ENCODE measurements around the gene TNNI3. TPM values are rescaled to one million over a fixed set of nuclear protein-coding genes. Genes with fewer than 3 reads are reported as not detected.
"Not testable (repeated sequence)": the region's sequence is repeated elsewhere in the genome, so short reads cannot be mapped to it uniquely, and the experiment has no call there.

Gene TNNI3
- total RNA-seq, 1 donor from 2014 or later: 4.3 TPM

DNA sequence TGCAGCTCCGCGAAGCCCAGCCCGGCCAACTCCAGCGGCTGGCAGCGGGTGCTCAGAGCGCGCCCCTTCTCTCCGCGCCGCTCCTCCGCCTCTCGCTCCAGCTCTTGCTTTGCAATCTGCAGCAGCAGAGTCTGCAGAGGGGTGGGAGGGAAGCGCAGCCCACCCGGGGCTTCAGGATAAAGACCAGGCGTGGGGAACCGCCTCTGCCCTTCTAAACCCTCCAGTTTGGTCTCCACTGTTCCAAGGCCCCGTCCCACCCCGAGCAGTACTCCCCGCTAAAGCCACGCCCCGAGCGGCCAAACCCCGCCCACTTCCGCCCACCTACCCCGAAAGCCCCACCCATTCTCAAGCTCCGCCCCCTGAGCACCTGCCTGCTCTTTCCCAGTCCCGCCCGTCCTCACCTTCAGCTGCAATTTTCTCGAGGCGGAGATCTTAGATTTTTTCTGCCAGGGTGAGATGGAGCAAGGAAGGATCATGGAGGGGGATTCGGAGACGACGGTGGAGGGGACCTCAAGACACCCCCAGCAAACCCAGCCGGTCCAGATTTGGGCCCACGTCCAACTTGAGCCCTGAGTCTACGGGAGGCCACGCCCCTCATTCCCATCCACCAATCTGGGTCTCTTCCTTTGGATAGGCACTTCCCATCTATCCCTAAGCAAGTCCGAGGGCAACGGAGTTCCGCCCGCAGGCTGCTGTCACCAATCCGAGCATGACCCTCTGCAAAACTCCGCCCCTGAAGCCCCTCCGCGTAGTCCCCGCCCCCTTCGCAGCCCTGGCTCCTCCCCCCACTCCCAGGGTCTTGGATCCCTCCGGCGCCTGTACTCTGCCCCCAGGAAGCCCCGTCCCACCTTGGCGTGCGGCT is 1.1 kb downstream of the TNNI3 start:
- H3K36me3 Mint-ChIP-seq: no peaks in the 10 kb centered on the region
- no peaks in the 10 kb centered on the region for H3K9me3 Mint-ChIP-seq
- H3K27me3 Mint-ChIP-seq: peaks cover 52% of the 10 kb centered on the region
- DNase-seq (ENCODE audit: extremely low spot score, unreplicated experiment): no peak
- peak overlapping the region; percentile 82 for H3K4me3 Mint-ChIP-seq
- no peak overlapping the region for H3K27ac Mint-ChIP-seq
- H3K4me1 Mint-ChIP-seq (ENCODE audit: unreplicated experiment): peaks cover 5% of the 10 kb centered on the region
- TF ChIP-seq, protein P1, sequence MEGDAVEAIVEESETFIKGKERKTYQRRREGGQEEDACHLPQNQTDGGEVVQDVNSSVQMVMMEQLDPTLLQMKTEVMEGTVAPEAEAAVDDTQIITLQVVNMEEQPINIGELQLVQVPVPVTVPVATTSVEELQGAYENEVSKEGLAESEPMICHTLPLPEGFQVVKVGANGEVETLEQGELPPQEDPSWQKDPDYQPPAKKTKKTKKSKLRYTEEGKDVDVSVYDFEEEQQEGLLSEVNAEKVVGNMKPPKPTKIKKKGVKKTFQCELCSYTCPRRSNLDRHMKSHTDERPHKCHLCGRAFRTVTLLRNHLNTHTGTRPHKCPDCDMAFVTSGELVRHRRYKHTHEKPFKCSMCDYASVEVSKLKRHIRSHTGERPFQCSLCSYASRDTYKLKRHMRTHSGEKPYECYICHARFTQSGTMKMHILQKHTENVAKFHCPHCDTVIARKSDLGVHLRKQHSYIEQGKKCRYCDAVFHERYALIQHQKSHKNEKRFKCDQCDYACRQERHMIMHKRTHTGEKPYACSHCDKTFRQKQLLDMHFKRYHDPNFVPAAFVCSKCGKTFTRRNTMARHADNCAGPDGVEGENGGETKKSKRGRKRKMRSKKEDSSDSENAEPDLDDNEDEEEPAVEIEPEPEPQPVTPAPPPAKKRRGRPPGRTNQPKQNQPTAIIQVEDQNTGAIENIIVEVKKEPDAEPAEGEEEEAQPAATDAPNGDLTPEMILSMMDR (conservative IDR thresholded peaks at IDR 0.05): no peak

DNA sequence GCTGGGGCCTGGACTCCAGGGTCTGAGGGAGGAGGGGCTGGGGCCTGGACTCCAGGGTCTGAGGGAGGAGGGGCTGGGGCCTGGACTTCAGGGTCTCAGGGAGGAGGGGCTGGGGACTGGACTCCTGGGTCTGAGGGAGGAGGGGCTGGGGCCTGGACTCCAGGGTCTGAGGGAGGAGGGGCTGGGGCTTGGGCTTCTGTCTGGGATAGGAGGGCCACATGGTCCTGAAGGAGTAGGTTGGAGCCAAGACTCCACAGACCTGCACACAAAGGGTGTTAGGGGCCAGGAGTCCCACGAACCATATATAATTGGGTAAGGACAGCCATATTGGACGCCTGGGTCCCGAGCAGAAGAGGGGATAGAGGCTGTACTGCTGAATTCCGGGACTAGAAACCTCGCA is 1.7 kb downstream of the TNNI3 start:
- H3K9me3 Mint-ChIP-seq; H3K4me1 Mint-ChIP-seq (ENCODE audit: unreplicated experiment); DNase-seq (ENCODE audit: extremely low spot score, unreplicated experiment); H3K27ac Mint-ChIP-seq; H3K36me3 Mint-ChIP-seq: not testable (repeated sequence)
- H3K27me3 Mint-ChIP-seq: peaks cover 56% of the 10 kb centered on the region
- peak overlapping the region; percentile 82 for H3K4me3 Mint-ChIP-seq

DNA sequence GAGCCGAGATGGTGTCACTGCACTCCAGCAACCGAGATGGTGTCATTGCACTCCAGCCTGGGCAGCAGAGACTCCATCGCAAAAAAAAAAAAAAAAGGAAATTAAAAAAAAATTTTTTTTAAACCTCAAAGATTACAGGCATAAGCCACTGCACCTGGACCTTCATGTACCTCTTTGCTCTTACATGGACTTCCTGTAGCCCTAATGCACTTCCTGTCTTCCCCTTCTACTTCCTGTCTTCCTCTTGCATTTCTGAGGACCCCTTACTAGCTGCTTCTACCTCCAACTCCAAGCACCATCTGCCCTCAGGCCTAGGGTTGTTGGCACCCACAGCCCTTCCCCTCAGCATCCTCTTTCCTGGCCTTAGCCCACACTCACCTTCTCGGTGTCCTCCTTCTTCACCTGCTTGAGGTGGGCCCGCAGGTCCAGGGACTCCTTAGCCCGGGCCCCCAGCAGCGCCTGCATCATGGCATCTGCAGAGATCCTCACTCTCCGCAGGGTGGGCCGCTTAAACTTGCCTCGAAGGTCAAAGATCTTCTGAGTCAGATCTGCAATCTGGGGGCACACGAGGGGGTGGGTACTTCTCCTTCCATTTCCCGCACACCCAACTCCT is 3.8 kb downstream of the TNNI3 start:
- H3K4me3 Mint-ChIP-seq: no peak overlapping the region
- no peak overlapping the region for H3K27ac Mint-ChIP-seq
- DNase-seq (ENCODE audit: extremely low spot score, unreplicated experiment): no peak
- no peaks in the 10 kb centered on the region for H3K9me3 Mint-ChIP-seq
- H3K36me3 Mint-ChIP-seq: no peaks in the 10 kb centered on the region
- TF ChIP-seq, protein P1 (conservative IDR thresholded peaks at IDR 0.05): no peak
- peaks cover 63% of the 10 kb centered on the region for H3K27me3 Mint-ChIP-seq
- H3K4me1 Mint-ChIP-seq (ENCODE audit: unreplicated experiment): peaks cover 5% of the 10 kb centered on the region

DNA sequence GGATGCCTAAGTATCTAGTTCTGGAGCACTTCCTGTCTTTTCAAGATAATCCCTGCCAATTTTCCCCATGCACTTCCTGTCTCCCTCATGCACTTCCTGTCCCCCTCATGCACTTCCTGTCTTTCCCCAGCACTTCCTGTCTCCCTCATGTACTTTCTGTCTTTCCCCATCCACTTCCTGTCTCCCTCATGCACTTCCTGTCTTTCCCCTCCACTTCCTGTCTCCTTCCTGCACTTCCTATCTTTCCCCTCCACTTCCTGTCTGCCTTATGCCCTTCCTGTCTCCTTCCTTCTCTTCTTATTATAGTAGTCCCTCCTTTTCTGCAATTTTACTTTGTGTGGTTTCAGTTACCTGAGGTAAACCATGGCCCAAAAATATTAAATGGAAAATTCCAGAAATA is 5.5 kb downstream of the TNNI3 start:
- TF ChIP-seq, protein P1 (conservative IDR thresholded peaks at IDR 0.05): no peak
- peaks cover 60% of the 10 kb centered on the region for H3K27me3 Mint-ChIP-seq

DNA sequence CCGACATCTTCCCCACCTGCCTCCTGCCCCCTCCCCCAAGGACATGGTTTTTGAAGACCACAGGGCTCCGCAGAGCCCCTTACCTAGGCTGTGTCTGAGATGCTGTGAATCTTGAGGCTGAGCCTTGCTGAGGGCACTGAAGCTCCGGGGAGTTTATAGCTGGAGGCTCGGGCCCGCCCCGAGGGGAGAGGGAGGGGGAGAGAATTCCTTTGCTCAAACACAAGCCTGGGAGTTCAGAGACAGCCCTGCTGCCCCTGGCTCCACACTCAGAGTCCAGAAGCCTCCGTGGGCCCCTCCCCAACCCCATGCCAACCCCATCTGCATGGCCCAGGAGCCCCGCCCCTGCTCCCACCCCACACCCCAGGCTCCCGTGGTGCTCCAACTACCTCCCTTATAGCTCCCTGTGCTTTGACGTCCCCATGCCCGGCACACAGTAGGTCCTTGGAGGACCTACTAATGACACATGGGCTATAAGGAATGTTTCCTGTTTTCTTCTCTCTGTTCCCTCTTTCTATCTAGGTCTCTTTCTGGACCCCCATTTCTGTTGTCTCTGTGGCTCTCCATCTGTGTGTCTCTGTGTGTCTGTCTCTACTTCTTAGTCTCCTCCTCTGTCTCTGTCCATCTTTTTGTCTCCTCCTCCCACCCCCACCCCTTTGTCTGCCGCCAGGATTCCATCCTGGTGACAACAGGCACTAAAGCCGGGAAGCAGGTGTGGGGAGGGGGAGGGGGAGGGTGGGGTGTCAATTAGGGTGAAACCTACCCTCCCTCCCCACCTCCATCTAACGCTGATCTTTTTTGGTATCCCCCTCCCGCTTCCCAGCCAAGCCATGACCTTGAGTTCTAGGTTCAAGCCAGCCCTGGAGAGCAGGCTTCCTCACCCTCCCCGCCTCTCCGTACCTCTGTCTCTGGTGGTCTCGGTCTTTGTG is 8.2 kb downstream of the TNNI3 start, which contains the start of gene TNNT1:
TSS of gene TNNT1 (minus strand) at position 129 of the 926 bp plus-strand sequence. CDS start 2,049 bp downstream, outside the sequence.
- no peaks in the 10 kb centered on the region for H3K36me3 Mint-ChIP-seq
- peaks cover 4% of the 10 kb centered on the region for H3K4me1 Mint-ChIP-seq (ENCODE audit: unreplicated experiment)
- DNase-seq (ENCODE audit: extremely low spot score, unreplicated experiment): no peak
- peak within 1 kb of the TSS; percentile 67 for H3K4me3 Mint-ChIP-seq
- peaks cover 64% of the 10 kb centered on the region for H3K27me3 Mint-ChIP-seq
- H3K27ac Mint-ChIP-seq: no peak within 1 kb of the TSS
- TF ChIP-seq, protein P1 (conservative IDR thresholded peaks at IDR 0.05): no peak
- H3K9me3 Mint-ChIP-seq: no peaks in the 10 kb centered on the region

More for the DNA sequence above, 5.5 kb downstream of the TNNI3 start:
- Mint-ChIP-seq H3K27ac (no peak overlapping the region), H3K4me3 (no peak overlapping the region), H3K4me1 (ENCODE audit: unreplicated experiment) (peaks cover 5% of the 10 kb centered on the region), H3K36me3 (no peaks in the 10 kb centered on the region), H3K9me3 (no peaks in the 10 kb centered on the region)
- no peak for DNase-seq (ENCODE audit: extremely low spot score, unreplicated experiment)

Data from type B pancreatic cell (in vitro differentiated cells).